ENCODE data around the gene ELAC1. TPM values are rescaled to one million over a fixed set of nuclear protein-coding genes. Genes with fewer than 3 reads are reported as not detected.

Gene ELAC1
- total and polyA plus RNA-seq, 2 experiments from 2014 or later: 2.8 to 3.2 TPM

DNA sequence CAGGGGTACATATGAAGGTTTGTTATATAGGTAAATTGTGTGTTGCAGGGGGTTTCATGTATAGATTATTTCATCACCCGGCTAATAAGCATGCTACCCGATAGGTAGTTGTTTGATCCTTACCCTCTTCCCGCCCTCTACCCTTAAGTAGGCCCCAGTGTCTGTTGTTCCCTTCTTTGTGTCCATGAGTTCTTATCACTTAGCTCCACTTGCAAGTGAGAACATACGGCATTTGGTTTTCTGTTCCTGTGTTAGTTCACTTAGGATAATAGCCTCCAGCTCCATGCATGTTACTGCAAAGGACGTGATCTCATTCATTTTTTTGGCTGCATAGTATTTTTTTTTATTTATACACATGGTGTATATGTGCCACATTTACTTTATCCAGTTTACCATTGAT is 34.2 kb upstream of the ELAC1 start (continued):
- TF ChIP-seq, protein P1, sequence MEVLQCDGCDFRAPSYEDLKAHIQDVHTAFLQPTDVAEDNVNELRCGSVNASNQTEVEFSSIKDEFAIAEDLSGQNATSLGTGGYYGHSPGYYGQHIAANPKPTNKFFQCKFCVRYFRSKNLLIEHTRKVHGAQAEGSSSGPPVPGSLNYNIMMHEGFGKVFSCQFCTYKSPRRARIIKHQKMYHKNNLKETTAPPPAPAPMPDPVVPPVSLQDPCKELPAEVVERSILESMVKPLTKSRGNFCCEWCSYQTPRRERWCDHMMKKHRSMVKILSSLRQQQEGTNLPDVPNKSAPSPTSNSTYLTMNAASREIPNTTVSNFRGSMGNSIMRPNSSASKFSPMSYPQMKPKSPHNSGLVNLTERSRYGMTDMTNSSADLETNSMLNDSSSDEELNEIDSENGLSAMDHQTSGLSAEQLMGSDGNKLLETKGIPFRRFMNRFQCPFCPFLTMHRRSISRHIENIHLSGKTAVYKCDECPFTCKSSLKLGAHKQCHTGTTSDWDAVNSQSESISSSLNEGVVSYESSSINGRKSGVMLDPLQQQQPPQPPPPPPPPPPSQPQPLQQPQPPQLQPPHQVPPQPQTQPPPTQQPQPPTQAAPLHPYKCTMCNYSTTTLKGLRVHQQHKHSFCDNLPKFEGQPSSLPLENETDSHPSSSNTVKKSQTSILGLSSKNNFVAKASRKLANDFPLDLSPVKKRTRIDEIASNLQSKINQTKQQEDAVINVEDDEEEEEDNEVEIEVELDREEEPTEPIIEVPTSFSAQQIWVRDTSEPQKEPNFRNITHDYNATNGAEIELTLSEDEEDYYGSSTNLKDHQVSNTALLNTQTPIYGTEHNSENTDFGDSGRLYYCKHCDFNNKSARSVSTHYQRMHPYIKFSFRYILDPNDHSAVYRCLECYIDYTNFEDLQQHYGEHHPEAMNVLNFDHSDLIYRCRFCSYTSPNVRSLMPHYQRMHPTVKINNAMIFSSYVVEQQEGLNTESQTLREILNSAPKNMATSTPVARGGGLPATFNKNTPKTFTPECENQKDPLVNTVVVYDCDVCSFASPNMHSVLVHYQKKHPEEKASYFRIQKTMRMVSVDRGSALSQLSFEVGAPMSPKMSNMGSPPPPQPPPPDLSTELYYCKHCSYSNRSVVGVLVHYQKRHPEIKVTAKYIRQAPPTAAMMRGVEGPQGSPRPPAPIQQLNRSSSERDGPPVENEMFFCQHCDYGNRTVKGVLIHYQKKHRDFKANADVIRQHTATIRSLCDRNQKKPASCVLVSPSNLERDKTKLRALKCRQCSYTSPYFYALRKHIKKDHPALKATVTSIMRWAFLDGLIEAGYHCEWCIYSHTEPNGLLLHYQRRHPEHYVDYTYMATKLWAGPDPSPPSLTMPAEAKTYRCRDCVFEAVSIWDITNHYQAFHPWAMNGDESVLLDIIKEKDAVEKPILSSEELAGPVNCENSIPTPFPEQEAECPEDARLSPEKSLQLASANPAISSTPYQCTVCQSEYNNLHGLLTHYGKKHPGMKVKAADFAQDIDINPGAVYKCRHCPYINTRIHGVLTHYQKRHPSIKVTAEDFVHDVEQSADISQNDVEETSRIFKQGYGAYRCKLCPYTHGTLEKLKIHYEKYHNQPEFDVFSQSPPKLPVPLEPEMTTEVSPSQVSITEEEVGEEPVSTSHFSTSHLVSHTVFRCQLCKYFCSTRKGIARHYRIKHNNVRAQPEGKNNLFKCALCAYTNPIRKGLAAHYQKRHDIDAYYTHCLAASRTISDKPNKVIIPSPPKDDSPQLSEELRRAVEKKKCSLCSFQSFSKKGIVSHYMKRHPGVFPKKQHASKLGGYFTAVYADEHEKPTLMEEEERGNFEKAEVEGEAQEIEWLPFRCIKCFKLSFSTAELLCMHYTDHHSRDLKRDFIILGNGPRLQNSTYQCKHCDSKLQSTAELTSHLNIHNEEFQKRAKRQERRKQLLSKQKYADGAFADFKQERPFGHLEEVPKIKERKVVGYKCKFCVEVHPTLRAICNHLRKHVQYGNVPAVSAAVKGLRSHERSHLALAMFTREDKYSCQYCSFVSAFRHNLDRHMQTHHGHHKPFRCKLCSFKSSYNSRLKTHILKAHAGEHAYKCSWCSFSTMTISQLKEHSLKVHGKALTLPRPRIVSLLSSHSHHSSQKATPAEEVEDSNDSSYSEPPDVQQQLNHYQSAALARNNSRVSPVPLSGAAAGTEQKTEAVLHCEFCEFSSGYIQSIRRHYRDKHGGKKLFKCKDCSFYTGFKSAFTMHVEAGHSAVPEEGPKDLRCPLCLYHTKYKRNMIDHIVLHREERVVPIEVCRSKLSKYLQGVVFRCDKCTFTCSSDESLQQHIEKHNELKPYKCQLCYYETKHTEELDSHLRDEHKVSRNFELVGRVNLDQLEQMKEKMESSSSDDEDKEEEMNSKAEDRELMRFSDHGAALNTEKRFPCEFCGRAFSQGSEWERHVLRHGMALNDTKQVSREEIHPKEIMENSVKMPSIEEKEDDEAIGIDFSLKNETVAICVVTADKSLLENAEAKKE (CRISPR knock-in tag; IDR thresholded peaks at IDR 0.05): no peak
- no peak for TF ChIP-seq ZNF331 (CRISPR knock-in tag; IDR thresholded peaks at IDR 0.05; ENCODE audit: low read depth)
- TF ChIP-seq, protein P2, sequence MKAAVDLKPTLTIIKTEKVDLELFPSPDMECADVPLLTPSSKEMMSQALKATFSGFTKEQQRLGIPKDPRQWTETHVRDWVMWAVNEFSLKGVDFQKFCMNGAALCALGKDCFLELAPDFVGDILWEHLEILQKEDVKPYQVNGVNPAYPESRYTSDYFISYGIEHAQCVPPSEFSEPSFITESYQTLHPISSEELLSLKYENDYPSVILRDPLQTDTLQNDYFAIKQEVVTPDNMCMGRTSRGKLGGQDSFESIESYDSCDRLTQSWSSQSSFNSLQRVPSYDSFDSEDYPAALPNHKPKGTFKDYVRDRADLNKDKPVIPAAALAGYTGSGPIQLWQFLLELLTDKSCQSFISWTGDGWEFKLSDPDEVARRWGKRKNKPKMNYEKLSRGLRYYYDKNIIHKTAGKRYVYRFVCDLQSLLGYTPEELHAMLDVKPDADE (IDR thresholded peaks at IDR 0.05): no peak
- no peak for TF ChIP-seq EZH2phosphoT487 (IDR thresholded peaks at IDR 0.05; ENCODE audit: unreplicated experiment)

DNA sequence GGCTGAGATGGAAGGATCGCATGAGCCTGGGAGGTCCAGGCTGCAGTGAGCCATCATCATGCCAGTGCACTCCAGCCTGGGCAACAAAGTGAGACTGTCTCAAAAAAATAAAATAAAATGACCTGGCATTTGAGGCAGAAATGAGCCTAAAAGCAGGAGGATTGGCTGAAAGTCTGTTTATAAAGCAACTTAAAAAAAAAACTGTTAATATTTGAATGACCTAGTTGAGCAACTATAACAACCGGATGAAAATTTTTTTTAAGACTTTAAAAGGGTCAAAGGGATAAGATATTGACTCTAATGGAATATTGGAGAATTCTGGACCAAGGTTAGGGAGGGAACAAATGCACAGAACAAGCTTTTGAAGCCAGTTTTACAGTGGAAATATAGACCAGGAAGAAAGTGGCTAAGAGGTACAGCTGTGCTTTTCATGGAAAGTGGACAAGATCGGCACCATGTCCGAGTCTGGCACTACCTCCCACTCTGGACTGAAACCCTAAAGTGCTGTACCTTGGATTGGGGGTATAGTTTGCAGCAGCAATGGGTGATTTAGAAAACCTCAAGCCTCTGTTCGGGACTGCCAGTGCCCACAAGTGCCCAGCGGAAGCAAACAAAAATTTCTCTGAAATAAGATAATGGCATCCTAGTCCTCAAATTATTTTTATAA is 33.2 kb upstream of the ELAC1 start:
- Histone ChIP-seq H2AFZ (no peak overlapping the region), H3K79me2 (replicated peaks; ENCODE audit: insufficient read depth) (no peaks in the 10 kb centered on the region), H3K36me3 (ENCODE audit: insufficient read depth) (peaks cover 8% of the 10 kb centered on the region), H3K4me2 (no peak overlapping the region), H3F3A (replicated peaks; ENCODE audit: low read depth) (no peaks in the 10 kb centered on the region), H4K20me1 (replicated peaks; ENCODE audit: insufficient read depth) (no peaks in the 10 kb centered on the region), H3K4me1 (ENCODE audit: insufficient read depth) (no peaks in the 10 kb centered on the region), H3K27ac (ENCODE audit: low read depth) (no peak overlapping the region), H3K9me2 (ENCODE audit: insufficient read depth) (no peaks in the 10 kb centered on the region), H3K4me3 (no peak overlapping the region), H3K27me3 (ENCODE audit: insufficient read depth) (no peaks in the 10 kb centered on the region)
- ATAC-seq (no peak), DNase-seq (ENCODE audit: low spot score) (no peak)
- H3K9me3 Mint-ChIP-seq: no peaks in the 10 kb centered on the region
- H3K27ac Mint-ChIP-seq: no peak overlapping the region
- H3K4me3 Mint-ChIP-seq: no peak overlapping the region
- H3K27me3 Mint-ChIP-seq (ENCODE audit: insufficient read depth, low read depth, poor library complexity): peaks cover 2% of the 10 kb centered on the region
- no peaks in the 10 kb centered on the region for H3K4me1 Mint-ChIP-seq
- peaks cover 11% of the 10 kb centered on the region; the same call in 1 of the 3 replicates for H3K36me3 Mint-ChIP-seq (ENCODE audit: low read depth)
- TF ChIP-seq CREB1 (CRISPR knock-in tag; IDR thresholded peaks at IDR 0.05; ENCODE audit: low read depth): no peak
- TF ChIP-seq, protein P3, sequence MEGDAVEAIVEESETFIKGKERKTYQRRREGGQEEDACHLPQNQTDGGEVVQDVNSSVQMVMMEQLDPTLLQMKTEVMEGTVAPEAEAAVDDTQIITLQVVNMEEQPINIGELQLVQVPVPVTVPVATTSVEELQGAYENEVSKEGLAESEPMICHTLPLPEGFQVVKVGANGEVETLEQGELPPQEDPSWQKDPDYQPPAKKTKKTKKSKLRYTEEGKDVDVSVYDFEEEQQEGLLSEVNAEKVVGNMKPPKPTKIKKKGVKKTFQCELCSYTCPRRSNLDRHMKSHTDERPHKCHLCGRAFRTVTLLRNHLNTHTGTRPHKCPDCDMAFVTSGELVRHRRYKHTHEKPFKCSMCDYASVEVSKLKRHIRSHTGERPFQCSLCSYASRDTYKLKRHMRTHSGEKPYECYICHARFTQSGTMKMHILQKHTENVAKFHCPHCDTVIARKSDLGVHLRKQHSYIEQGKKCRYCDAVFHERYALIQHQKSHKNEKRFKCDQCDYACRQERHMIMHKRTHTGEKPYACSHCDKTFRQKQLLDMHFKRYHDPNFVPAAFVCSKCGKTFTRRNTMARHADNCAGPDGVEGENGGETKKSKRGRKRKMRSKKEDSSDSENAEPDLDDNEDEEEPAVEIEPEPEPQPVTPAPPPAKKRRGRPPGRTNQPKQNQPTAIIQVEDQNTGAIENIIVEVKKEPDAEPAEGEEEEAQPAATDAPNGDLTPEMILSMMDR (conservative IDR thresholded peaks at IDR 0.05; ENCODE audit: low read depth in 2 of 2): no peak
- TF ChIP-seq, protein P2 (IDR thresholded peaks at IDR 0.05): no peak
- no peak for TF ChIP-seq JUNB (IDR thresholded peaks at IDR 0.05; ENCODE audit: unreplicated experiment)
- TF ChIP-seq ZNF114 (CRISPR knock-in tag; IDR thresholded peaks at IDR 0.05): no peak
- no peak for TF ChIP-seq STAT1 (IDR thresholded peaks at IDR 0.05; ENCODE audit: unreplicated experiment)
- TF ChIP-seq ZNF331 (CRISPR knock-in tag; IDR thresholded peaks at IDR 0.05; ENCODE audit: low read depth): no peak
